GM12873 (cell line): ENCODE measurements around the gene JPH4.

ENCODE experiments used
- CTCF ChIP-seq: IDR thresholded peaks from 2 replicates; pipeline ENCODE4 v1.5.1; 2012; ENCODE audit warnings: low read depth, mild to moderate bottlenecking, moderate library complexity, low read length, control low read depth; ENCODE audit not compliant: insufficient read depth; ENCODE audit errors: missing control alignments

The JPH4 gene

GRCh38 chr14:23566778-23567185 is 11.8 kb downstream of the JPH4 start:
- TF ChIP-seq CTCF = peak; percentile 18

GRCh38 chr14:23566112-23566777 is 12.3 kb downstream of the JPH4 start:
- no peak for TF ChIP-seq CTCF

- no peak for TF ChIP-seq CTCF
Observed at GRCh38 chr14:23565626-23566025, 13.0 kb downstream of the JPH4 start.

GRCh38 chr14:23564876-23565275 is 13.7 kb downstream of the JPH4 start:
- TF ChIP-seq CTCF = no peak

GRCh38 chr14:23564181-23564812 is 14.3 kb downstream of the JPH4 start:
- TF ChIP-seq CTCF = no peak

- no peak for TF ChIP-seq CTCF
Observed at GRCh38 chr14:23563473-23564180, 15.0 kb downstream of the JPH4 start.

GRCh38 chr14:23562822-23563472 is 15.6 kb downstream of the JPH4 start:
- TF ChIP-seq CTCF = peak; percentile 96
